GM18499 (cell line): ENCODE data around the gene SLC43A2.
"Not testable (repeated sequence)": the region's sequence is repeated elsewhere in the genome, so short reads cannot be mapped to it uniquely, and the experiment has no call there.

ENCODE experiments used
- ATAC-seq: cut with Tn5 transposase; IDR thresholded peaks from one replicate; pipeline ENCODE4 v1.9.1; 2021; ENCODE audit warnings: moderate number of reproducible peaks; ENCODE audit not compliant: insufficient read depth, unreplicated experiment

Gene SLC43A2

GRCh38 chr17:1592751-1593629, 35.6 kb downstream of the SLC43A2 start:
- no peak for ATAC-seq

GRCh38 chr17:1591474-1592090, 37.1 kb downstream of the SLC43A2 start:
- ATAC-seq = no peak

DNA sequence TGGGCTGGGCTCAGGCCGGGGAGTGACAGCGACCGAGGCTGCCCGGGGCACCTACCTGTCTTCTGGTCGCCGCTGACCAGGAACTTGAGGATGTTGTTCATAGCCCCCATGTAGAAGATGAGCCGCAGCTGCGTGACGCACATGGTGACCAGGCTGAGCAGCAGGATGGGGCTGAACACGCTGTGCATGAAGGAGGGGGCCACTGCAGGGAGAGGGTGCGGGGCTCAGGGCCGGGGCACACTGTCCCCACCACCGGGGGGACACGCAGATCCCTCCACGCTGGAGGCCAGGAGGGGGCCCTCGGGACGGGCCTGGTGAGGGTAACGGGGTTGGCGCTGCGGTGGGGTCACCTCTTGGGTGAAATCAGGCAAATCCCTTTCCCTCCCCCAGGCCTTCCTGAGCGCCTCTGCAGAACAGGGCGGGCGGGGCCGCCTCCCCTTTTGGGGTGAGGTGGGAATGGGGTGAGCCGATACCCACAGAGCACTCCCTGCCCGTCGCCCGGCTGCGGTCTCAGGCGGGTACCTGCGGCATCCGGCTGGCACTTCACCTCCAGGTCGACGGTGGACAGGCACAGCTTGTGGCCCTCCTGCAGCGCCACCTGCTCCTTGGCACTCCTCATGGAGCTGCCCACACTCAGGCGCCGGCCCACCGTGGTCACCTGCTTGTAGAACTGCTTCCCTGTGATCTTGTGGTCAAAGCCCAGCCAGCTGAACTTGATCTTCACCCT, 37.7 kb downstream of the SLC43A2 start:
- ATAC-seq = no peak

GRCh38 chr17:1590029-1590746, 38.4 kb downstream of the SLC43A2 start:
- no peak for ATAC-seq

GRCh38 chr17:1588821-1589585, 39.6 kb downstream of the SLC43A2 start:
- ATAC-seq = no peak

- no peak for ATAC-seq
Measured at GRCh38 chr17:1584167-1584566, 44.5 kb downstream of the SLC43A2 start.

GRCh38 chr17:1583556-1583955, 45.1 kb downstream of the SLC43A2 start:
- ATAC-seq = no peak

DNA sequence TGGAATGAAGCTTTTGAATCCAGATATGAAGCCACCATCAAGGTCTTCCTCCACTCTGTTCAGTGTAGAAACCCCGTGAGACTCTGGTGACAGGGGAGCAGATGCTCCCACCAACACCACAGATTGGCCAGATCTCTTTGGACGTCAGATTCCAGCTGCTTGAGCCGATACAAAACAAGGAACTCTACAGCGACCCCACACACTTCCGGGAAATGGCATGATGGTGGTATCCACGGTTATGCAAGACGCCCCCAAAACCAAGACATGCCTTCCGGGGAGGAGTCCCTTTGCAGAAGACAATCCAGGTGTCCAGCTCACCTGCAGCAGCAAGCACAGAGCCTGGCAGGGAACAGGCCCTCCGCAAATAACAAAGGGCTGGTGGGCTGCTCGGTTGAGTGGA, 46.3 kb downstream of the SLC43A2 start:
- no peak for ATAC-seq

- ATAC-seq = no peak
Measured at GRCh38 chr17:1580979-1581676, 47.5 kb downstream of the SLC43A2 start.

- ATAC-seq = no peak
Measured at GRCh38 chr17:1578029-1578428, 50.6 kb downstream of the SLC43A2 start.

DNA sequence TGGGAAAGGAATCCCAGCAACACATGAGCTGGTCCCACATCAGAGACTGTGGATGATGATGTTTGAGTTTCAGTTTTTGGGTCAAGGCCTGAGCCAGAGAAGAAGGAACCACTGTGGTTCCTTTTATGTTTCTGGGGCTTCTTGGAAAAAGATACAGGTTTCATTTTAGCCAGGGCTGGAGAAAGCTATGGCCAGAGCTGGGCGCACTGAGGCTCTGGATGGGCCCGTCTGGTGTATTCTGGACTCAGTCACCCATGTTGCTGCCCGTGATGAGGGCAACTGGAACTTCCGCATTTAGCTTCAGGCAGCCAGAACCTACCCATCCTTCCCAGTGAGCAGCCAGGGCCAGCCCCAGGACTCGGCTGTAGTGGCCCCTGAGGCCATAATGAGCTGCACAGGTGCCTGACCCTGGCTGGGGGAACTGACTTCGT, 51.0 kb downstream of the SLC43A2 start:
- no peak for ATAC-seq

- no peak for ATAC-seq
Measured at GRCh38 chr17:1577182-1577581, 51.5 kb downstream of the SLC43A2 start.

DNA sequence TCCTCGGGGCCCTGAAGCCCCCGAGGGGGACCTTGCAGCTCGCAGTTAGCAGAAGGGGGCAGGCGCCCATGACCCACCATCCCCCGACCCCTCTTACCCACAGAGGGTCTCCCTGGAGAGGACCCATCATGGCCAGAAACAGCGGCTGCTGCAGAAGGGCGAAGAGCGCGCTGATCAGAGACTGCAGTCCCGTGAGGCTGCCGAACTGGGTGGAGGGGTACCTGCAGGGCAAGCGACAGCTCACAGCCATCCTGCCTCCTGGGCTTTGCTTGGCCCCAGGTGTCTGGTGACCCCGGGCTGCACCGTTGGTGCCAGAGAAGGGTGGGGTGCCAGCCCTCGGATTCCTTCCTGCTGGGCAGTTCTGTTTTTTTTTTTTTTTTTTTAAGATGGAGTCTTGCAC, 52.1 kb downstream of the SLC43A2 start:
- no peak for ATAC-seq

DNA sequence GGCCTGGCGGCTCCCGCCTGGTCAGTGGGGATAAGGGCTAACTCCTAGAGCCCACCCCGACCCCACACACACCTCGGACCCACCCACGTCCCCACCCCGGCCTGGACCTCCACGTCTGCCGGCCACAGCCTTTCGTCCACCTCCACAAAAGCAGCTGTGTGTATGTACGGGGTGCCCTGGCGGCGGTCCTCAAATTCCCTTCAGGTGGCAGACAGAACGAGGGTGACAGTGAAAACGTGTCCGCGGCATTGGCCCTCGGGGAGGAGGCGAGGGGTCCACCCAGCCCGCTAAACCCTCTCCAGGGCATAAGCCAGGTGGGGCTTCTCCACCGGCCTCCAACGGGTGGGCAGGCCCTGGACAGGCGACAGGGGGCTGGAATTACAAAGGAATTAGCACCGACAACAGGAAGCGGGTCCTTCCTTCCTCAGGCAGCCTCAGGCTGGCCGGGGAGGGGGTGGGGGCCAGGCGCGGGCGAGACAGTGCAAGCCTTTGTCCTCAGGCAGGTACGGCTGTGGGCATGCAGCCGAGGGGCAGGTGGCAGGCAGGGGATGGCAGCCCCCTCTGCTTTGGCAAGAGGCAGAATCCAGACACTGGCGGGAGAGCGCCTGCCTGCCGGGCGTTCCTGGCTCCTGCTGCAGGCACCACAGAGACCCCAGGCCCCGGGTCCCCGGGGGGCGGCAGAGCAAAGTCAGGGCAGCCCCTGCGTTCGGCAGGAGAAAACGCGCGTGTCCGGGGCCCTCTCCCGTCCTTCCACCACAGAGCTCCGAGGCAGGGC, 53.8 kb downstream of the SLC43A2 start:
- no peak for ATAC-seq

DNA sequence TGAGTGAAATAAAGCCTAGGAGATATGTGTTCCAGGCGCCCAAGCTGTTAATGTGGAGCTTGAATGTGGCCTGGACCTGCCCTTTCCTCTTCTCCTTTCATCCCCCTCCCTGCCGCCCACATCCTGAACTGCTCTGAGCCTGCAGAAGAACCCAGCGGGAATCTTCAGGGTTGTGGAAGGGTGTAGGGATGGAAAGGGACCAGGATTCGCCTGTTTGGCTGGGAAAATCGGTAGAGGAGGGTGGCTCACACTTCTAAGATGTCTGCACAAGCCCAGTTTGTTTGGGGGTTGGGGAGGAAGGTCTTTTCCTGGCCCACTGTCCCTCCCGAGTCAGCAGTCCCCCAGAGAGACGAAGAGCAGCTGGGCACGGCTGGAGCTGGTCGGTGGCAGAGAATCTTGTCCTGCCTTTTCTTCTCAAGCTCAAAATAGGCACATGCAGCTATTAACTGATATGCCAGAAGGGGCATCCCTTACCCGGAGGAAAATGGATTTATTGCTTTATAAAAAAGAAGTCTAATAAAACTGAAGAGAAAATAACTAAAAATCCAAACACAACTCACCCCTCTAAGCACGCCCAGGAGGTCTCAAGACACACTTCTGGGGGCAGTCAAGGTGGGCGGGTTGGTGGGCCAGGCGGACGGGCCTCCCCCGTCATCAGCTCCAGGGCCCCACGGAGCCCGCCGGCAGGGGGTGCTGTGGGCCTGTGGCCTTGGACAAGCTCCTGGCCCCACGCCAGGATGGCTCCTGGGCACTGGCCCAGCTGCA, 54.5 kb downstream of the SLC43A2 start:
- ATAC-seq = no peak

DNA sequence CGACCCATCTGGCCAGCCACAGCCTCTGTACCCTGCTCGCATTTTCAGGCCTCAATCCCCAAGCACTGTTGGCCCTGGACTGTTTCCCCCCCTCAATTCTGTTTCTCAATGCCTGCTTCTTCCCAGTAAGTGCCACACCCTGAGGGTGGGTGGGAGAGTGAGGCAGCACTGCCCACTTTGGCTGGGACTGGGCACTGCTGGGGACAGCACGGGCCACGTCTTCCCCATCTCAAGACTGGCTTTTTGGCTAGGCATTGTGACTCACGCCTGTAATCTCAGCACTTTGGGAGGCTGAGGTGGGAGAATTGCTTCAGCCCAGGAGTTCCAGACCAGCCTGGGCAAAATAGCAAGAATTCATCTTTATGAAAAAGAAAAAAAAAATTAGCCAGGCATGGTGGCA, 56.0 kb downstream of the SLC43A2 start:
- ATAC-seq = not testable (repeated sequence)

- no peak for ATAC-seq
Measured at GRCh38 chr17:1571341-1571704, 57.3 kb downstream of the SLC43A2 start.
